GM23248 (cell line): ENCODE measurements around the gene DENND6A. TPM values are rescaled to one million over a fixed set of nuclear protein-coding genes. Genes with fewer than 3 reads are reported as not detected.

Source experiments
- DNase-seq: peaks from one replicate; pipeline ENCODE4 v3.0.0-alpha.2; 2015
- H2AFZ ChIP-seq: fragments of 200-600 bp; sonication (generic); 2 replicates; pipeline ENCODE4 v1.6.1; 2016; ENCODE audit warnings: antibody characterized with exemption
- H3F3A ChIP-seq: fragments of 200-600 bp; sonication (generic); 2 replicates; pipeline ENCODE4 v1.6.1; 2016; ENCODE audit warnings: mild to moderate bottlenecking, antibody characterized with exemption, mixed run types; ENCODE audit not compliant: insufficient read depth
- H3K27ac ChIP-seq: fragments of 200-600 bp; sonication (generic); 2 replicates; pipeline ENCODE4 v1.5.1; 2016; ENCODE audit warnings: mild to moderate bottlenecking
- H3K27me3 ChIP-seq: fragments of 200-600 bp; sonication (generic); replicated peaks from 2 replicates; pipeline ENCODE4 v1.6.1; 2016; ENCODE audit warnings: mild to moderate bottlenecking; ENCODE audit not compliant: insufficient read depth
- H3K36me3 ChIP-seq: fragments of 200-600 bp; sonication (generic); 2 replicates; pipeline ENCODE4 v1.6.1; 2016; ENCODE audit warnings: low read depth, mild to moderate bottlenecking
- H3K4me1 ChIP-seq: fragments of 200-600 bp; sonication (generic); 2 replicates; pipeline ENCODE4 v1.6.1; 2016; ENCODE audit warnings: mild to moderate bottlenecking; ENCODE audit not compliant: insufficient read depth
- H3K4me2 ChIP-seq: fragments of 200-600 bp; sonication (generic); one replicate; pipeline ENCODE4 v1.6.1; 2016; ENCODE audit warnings: mild to moderate bottlenecking; ENCODE audit not compliant: unreplicated experiment
- H3K4me3 ChIP-seq: fragments of 200-600 bp; sonication (generic); 2 replicates; pipeline ENCODE4 v1.5.1; 2016; ENCODE audit warnings: mild to moderate bottlenecking
- H3K79me2 ChIP-seq: fragments of 200-600 bp; sonication (generic); 2 replicates; pipeline ENCODE4 v1.6.1; 2016; ENCODE audit warnings: mild to moderate bottlenecking; ENCODE audit not compliant: insufficient read depth
- H3K9ac ChIP-seq: fragments of 200-600 bp; sonication (generic); 2 replicates; pipeline ENCODE4 v1.6.1; 2016; ENCODE audit warnings: mild to moderate bottlenecking
- H3K9me2 ChIP-seq: fragments of 200-600 bp; sonication (generic); 2 replicates; pipeline ENCODE4 v1.6.1; 2016; ENCODE audit warnings: mixed run types, mild to moderate bottlenecking, moderate library complexity; ENCODE audit not compliant: insufficient read depth
- H3K9me3 ChIP-seq: fragments of 200-600 bp; sonication (generic); one replicate; pipeline ENCODE4 v1.6.1; 2017; ENCODE audit warnings: low read depth
- H4K20me1 ChIP-seq: fragments of 200-600 bp; sonication (generic); 2 replicates; pipeline ENCODE4 v1.6.0; 2016; ENCODE audit not compliant: insufficient read depth
- EZH2 ChIP-seq: fragments of 200-600 bp; sonication (generic); IDR thresholded peaks from 2 replicates; pipeline ENCODE4 v1.6.1; 2018; ENCODE audit warnings: antibody characterized with exemption, mild to moderate bottlenecking; ENCODE audit not compliant: insufficient read depth, poor library complexity, severe bottlenecking
- EZH2phosphoT487 ChIP-seq: fragments of 200-600 bp; sonication (generic); IDR thresholded peaks from 2 replicates; pipeline ENCODE4 v1.6.1; 2018; ENCODE audit warnings: antibody characterized with exemption, moderate library complexity, mild to moderate bottlenecking, low read depth; ENCODE audit not compliant: insufficient read depth
- WGBS, 2 experiments: methylation state at CpG; one replicate each; pipeline ENCODE4 v1.1.6; 2015 to 2017; ENCODE audit warnings: low lambda C conversion rate in 2 of 2, low coverage in 1 of 2; ENCODE audit errors: missing lambda C conversion rate in 2 of 2; 5-methylcytosine and 5-hydroxymethylcytosine counted together
- in situ Hi-C: fragments of 300-500 bp; cut with MboI; formaldehyde crosslinking; loops from 2 replicates; pipeline ENCODE4 v1.15.0; 2020
- polyA plus RNA-seq: library from polyadenylated mRNA; unstranded; fragments of >200 nt; fragmentation: Nextera tagmentation; extraction: Ambion mirVana; gene quantifications from 2 replicates; pipeline ENCODE4 v1.2.1, GENCODE V29; 2016
- total RNA-seq: library from RNA; depleted of rRNA; stranded (reverse); fragments of >200 nt; shearing (Covaris generic); gene quantifications from 2 replicates; pipeline ENCODE4 v1.2.3, GENCODE V29; 2014

Gene DENND6A
- total and polyA plus RNA-seq, 2 experiments from 2014 or later, result 10.2 to 28.0 TPM

GRCh38 chr3:57681691-57682090, 11.2 kb downstream of the DENND6A start:
- Histone ChIP-seq H3K36me3 (0 out of 2 replicates have a peak, but pooled peaks cover 7% of the 10 kb centered on the region), H3K79me2 (peaks cover 100% of the 10 kb centered on the region), H3K9ac (no peak overlapping the region), H3K27me3 (no peaks in the 10 kb centered on the region), H3K27ac (no peak overlapping the region), H3K9me3 (no peaks in the 10 kb centered on the region), H3K4me1 (no peaks in the 10 kb centered on the region), H3K4me3 (no peak overlapping the region), H3F3A (0 out of 2 replicates have a peak, but pooled peaks cover 4% of the 10 kb centered on the region), H3K4me2 (no peak overlapping the region), H4K20me1 (peaks cover 4% of the 10 kb centered on the region; the same call in 1 of the 2 replicates), H3K9me2 (no peaks in the 10 kb centered on the region), H2AFZ (no peak overlapping the region)
- in situ Hi-C loops, result no loop called here
- no peak for TF ChIP-seq EZH2phosphoT487
- TF ChIP-seq EZH2, result no peak
- 94 to 98% methylated on average over 1 of the region's 1 CpG for WGBS, 2 experiments
- no peak for DNase-seq

GRCh38 chr3:57680046-57680445, 12.8 kb downstream of the DENND6A start:
- H3K4me1 ChIP-seq, result no peaks in the 10 kb centered on the region
- H4K20me1 ChIP-seq, result peaks cover 4% of the 10 kb centered on the region; the same call in 1 of the 2 replicates
- WGBS, 2 experiments, result 96 to 98% methylated on average over 4 of the region's 4 CpGs
- H3F3A ChIP-seq, result no peaks in the 10 kb centered on the region
- H3K4me2 ChIP-seq, result no peak overlapping the region
- H3K27ac ChIP-seq, result no peak overlapping the region
- peaks cover 100% of the 10 kb centered on the region for H3K79me2 ChIP-seq
- no peak overlapping the region for H3K4me3 ChIP-seq
- no peak overlapping the region for H2AFZ ChIP-seq
- H3K9me2 ChIP-seq, result no peaks in the 10 kb centered on the region
- no peak for DNase-seq
- no peak overlapping the region for H3K9ac ChIP-seq
- in situ Hi-C loops, result no loop called here
- 0 out of 2 replicates have a peak, but pooled peaks cover 7% of the 10 kb centered on the region for H3K36me3 ChIP-seq
- no peaks in the 10 kb centered on the region for H3K9me3 ChIP-seq
- TF ChIP-seq EZH2 (no peak), EZH2phosphoT487 (no peak)
- no peaks in the 10 kb centered on the region for H3K27me3 ChIP-seq

GRCh38 chr3:57675530-57675929, 17.3 kb downstream of the DENND6A start:
- no peak overlapping the region for H3K27ac ChIP-seq
- in situ Hi-C loops, result no loop called here
- no peak overlapping the region for H2AFZ ChIP-seq
- no peaks in the 10 kb centered on the region for H3K4me1 ChIP-seq
- H3K9me3 ChIP-seq, result no peaks in the 10 kb centered on the region
- no peaks in the 10 kb centered on the region for H3K27me3 ChIP-seq
- no peak for DNase-seq
- H4K20me1 ChIP-seq, result no peaks in the 10 kb centered on the region
- H3K4me2 ChIP-seq, result no peak overlapping the region
- no peaks in the 10 kb centered on the region for H3F3A ChIP-seq
- no peaks in the 10 kb centered on the region for H3K9me2 ChIP-seq
- TF ChIP-seq EZH2phosphoT487 (no peak), EZH2 (no peak)
- H3K9ac ChIP-seq, result no peak overlapping the region
- 0 out of 2 replicates have a peak, but pooled peaks cover 7% of the 10 kb centered on the region for H3K36me3 ChIP-seq
- no peak overlapping the region for H3K4me3 ChIP-seq
- peaks cover 94% of the 10 kb centered on the region for H3K79me2 ChIP-seq

DNA sequence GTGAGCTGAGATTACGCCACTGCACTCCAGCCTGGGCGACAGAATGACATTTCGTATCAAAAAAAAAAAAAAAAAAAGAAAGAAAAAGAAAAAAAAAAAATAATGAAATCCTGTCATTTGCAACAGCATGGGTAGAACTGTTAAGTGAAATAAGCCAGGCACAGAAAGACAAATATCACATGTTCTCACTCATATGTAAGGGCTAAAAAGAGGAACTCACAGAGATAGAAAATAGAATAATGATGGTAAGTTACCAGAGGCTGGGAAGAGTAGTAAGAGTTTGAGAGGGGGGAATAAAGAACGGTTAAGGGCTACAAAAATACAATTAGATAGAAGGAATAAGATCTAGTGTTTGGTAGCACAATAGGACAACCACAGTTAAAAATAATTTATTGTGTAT, 19.7 kb downstream of the DENND6A start:
- H3K4me1 ChIP-seq, result no peaks in the 10 kb centered on the region
- 54 to 76% methylated on average over 3 to 4 of the region's 4 CpGs for WGBS, 2 experiments

GRCh38 chr3:57670543-57670942, 22.3 kb downstream of the DENND6A start:
- no peak overlapping the region for H2AFZ ChIP-seq
- peaks cover 4% of the 10 kb centered on the region; the same call in 1 of the 2 replicates for H3F3A ChIP-seq
- H3K27ac ChIP-seq, result no peak overlapping the region
- H3K4me3 ChIP-seq, result no peak overlapping the region
- H3K9me2 ChIP-seq, result no peaks in the 10 kb centered on the region
- no peak for DNase-seq
- H3K9me3 ChIP-seq, result no peaks in the 10 kb centered on the region
- peaks cover 8% of the 10 kb centered on the region for H3K4me1 ChIP-seq
- H3K27me3 ChIP-seq, result no peaks in the 10 kb centered on the region
- H4K20me1 ChIP-seq, result no peaks in the 10 kb centered on the region
- in situ Hi-C loops, result no loop called here
- H3K79me2 ChIP-seq, result peaks cover 48% of the 10 kb centered on the region
- no peak for TF ChIP-seq EZH2phosphoT487
- H3K9ac ChIP-seq, result no peak overlapping the region
- H3K4me2 ChIP-seq, result no peak overlapping the region
- H3K36me3 ChIP-seq, result 0 out of 2 replicates have a peak, but pooled peaks cover 5% of the 10 kb centered on the region

More for the DNA sequence above, 19.7 kb downstream of the DENND6A start:
- Histone ChIP-seq H3K4me2 (no peak overlapping the region), H3K36me3 (0 out of 2 replicates have a peak, but pooled peaks cover 6% of the 10 kb centered on the region), H3K79me2 (peaks cover 70% of the 10 kb centered on the region), H3K9ac (no peak overlapping the region), H2AFZ (no peak overlapping the region), H3F3A (no peaks in the 10 kb centered on the region), H3K4me3 (no peak overlapping the region), H3K27me3 (no peaks in the 10 kb centered on the region), H3K27ac (no peak overlapping the region), H4K20me1 (no peaks in the 10 kb centered on the region), H3K9me2 (no peaks in the 10 kb centered on the region), H3K9me3 (no peaks in the 10 kb centered on the region)
- in situ Hi-C loops, result no loop called here
- DNase-seq, result no peak
- TF ChIP-seq EZH2 (no peak), EZH2phosphoT487 (no peak)
